AG04449 (cell line): ENCODE results near the gene CDH18.

Experiments used
- CTCF ChIA-PET: fragments of 350-600 bp; formaldehyde crosslinking; extraction: SDS; loops from one replicate; lab custom pipeline; 2021; ENCODE audit warnings: antibody characterized with exemption; lab: Yijun Ruan, JAX
- POLR2A ChIA-PET: fragments of 400-600, 350-600 bp; formaldehyde crosslinking; extraction: SDS; loops from one replicate; lab custom pipeline; 2020; ENCODE audit warnings: antibody characterized with exemption, inconsistent platforms; lab: Yijun Ruan, JAX
- DNase-seq: peaks from one replicate; pipeline ENCODE4 v3.0.0-alpha.2; 2010; ENCODE audit warnings: low read depth, low spot score
- H3K4me3 ChIP-seq: 2 replicates; pipeline ENCODE4 v1.5.1; 2011; ENCODE audit warnings: low read depth, mild to moderate bottlenecking, control low read depth, low read length
- CTCF ChIP-seq: IDR thresholded peaks from one replicate; pipeline ENCODE4 v1.5.1; 2011; ENCODE audit warnings: mild to moderate bottlenecking, moderate library complexity, low read length, control low read depth, inconsistent platforms; ENCODE audit not compliant: insufficient read depth; ENCODE audit errors: missing control alignments

CDH18 gene

DNA sequence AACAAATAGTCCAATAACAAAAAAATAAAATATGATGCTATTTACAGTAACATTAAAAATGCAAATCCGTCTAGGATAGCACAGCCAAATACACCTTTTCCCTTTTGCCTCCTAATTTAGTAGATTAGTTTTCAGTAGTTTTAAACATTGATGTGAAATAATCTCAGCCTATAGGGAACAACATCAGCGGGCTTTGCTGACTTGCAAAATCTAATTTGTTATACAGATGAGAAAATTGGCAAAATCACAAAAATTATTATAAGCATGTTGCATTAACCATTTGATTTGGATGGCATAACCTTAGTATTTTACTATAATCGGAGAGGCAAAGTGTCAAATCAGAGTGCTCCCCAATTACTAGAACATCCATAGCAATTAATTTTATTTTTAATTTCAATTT lies 563.5 kb downstream of the CDH18 start:
- POLR2A ChIA-PET: no interaction called here
- CTCF ChIA-PET: no interaction called here
- no peak overlapping the region for H3K4me3 ChIP-seq
- DNase-seq: no peak
- TF ChIP-seq CTCF: no peak
